Tongue (tissue), 2 donors: ENCODE results near the gene ATP6V0D1. TPM values are rescaled to one million over a fixed set of nuclear protein-coding genes. Genes with fewer than 3 reads are reported as not detected.
"Not testable (repeated sequence)": the region's sequence is repeated elsewhere in the genome, so short reads cannot be mapped to it uniquely, and the experiment has no call there.

Experiments used
- DNase-seq: peaks from one replicate; pipeline ENCODE4 v3.0.0-alpha.2; 2015
- total RNA-seq: library from RNA; depleted of rRNA; stranded (reverse); fragments of >200 nt; gene quantifications from one replicate; pipeline ENCODE4 v1.2.3, GENCODE V29; 2014

Gene ATP6V0D1
- total RNA-seq, 1 donor from 2014 or later: 90.3 TPM

- DNase-seq: no peak
These were observed 51.7 kb downstream of the ATP6V0D1 start for GRCh38 chr16:67429053-67429798.

GRCh38 chr16:67428146-67428731 is 52.7 kb downstream of the ATP6V0D1 start:
- DNase-seq: peak; percentile 79

- DNase-seq: no peak
These were observed 54.0 kb downstream of the ATP6V0D1 start for GRCh38 chr16:67426950-67427349.

- DNase-seq: no peak
These were observed 54.9 kb downstream of the ATP6V0D1 start for GRCh38 chr16:67426022-67426421.

GRCh38 chr16:67425580-67425979 is 55.4 kb downstream of the ATP6V0D1 start:
- peak; percentile 66 for DNase-seq

GRCh38 chr16:67425061-67425460 is 55.9 kb downstream of the ATP6V0D1 start:
- DNase-seq: peak; percentile 37

- no peak for DNase-seq
These were observed 56.7 kb downstream of the ATP6V0D1 start for GRCh38 chr16:67424261-67424615.

- DNase-seq: no peak
These were observed 57.2 kb downstream of the ATP6V0D1 start for GRCh38 chr16:67423611-67424260.

GRCh38 chr16:67423015-67423414 is 57.9 kb downstream of the ATP6V0D1 start:
- DNase-seq: no peak

- DNase-seq: no peak
These were observed 59.9 kb downstream of the ATP6V0D1 start for GRCh38 chr16:67421030-67421429.

- no peak for DNase-seq
These were observed 61.0 kb downstream of the ATP6V0D1 start for GRCh38 chr16:67419931-67420330.

- no peak for DNase-seq
These were observed 61.5 kb downstream of the ATP6V0D1 start for GRCh38 chr16:67419502-67419901.

- no peak for DNase-seq
These were observed 63.5 kb downstream of the ATP6V0D1 start for GRCh38 chr16:67417333-67418061.

GRCh38 chr16:67415872-67416793 is 64.8 kb downstream of the ATP6V0D1 start, which contains the start of gene ZDHHC1:
Gene ZDHHC1, minus strand, starts transcription at chr16:67416477. Its CDS starts 8,702 bp downstream, at chr16:67407775.
- DNase-seq: peak; percentile 87

GRCh38 chr16:67415421-67415820 is 65.5 kb downstream of the ATP6V0D1 start:
- DNase-seq: not testable (repeated sequence)

GRCh38 chr16:67413978-67414911 is 66.7 kb downstream of the ATP6V0D1 start:
- no peak for DNase-seq

- DNase-seq: no peak
These were observed 68.7 kb downstream of the ATP6V0D1 start for GRCh38 chr16:67412294-67412693.

- no peak for DNase-seq
These were observed 69.6 kb downstream of the ATP6V0D1 start for GRCh38 chr16:67411339-67411738.

- no peak for DNase-seq
These were observed 71.3 kb downstream of the ATP6V0D1 start for GRCh38 chr16:67409631-67410030.

GRCh38 chr16:67407788-67408452 is 73.0 kb downstream of the ATP6V0D1 start:
- no peak for DNase-seq
